ENCODE results near the gene HDAC4. TPM values are rescaled to one million over a fixed set of nuclear protein-coding genes. Genes with fewer than 3 reads are reported as not detected.

The HDAC4 gene
- total RNA-seq, 1 donor from 2014 or later = 11.8 TPM

DNA sequence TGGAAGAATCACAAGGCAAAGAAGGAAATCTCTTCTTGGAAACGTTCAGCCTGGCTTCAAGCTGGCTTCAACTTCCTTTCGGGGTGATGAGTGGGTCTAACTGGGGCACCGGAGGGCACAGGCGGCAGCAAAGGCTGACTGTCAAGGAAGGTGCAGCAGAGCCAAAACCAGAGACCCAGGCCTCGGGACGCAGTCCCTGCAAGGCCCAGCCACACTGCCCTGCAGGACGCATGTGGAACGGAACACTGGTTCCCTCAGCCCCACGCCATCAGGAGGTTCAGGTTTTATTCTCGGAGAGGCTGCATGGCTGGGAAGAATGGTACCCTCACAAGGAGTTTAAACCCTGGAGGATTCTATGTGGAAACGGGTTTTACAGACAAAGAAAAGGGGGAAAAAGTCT lies 165.5 kb downstream of the HDAC4 start:
- H3K4me1 Mint-ChIP-seq (ENCODE audit: low read depth, unreplicated experiment) = peaks cover 10% of the 10 kb centered on the region
- H3K36me3 Mint-ChIP-seq (ENCODE audit: low read depth, unreplicated experiment) = no peaks in the 10 kb centered on the region
- H3K4me2 ChIP-seq (ENCODE audit: low read length) = no peak overlapping the region
- DNase-seq (ENCODE audit: low read depth) = no peak
- no peak overlapping the region for H2AFZ ChIP-seq (ENCODE audit: low read depth, low read length)
- TF ChIP-seq CTCF (IDR thresholded peaks at IDR 0.05; ENCODE audit: insufficient read depth, low read depth, low read length) = no peak
- no peak for TF ChIP-seq EZH2 (IDR thresholded peaks at IDR 0.05; ENCODE audit: insufficient read depth, low read length)
- FAIRE-seq = no peak
- no peak overlapping the region for H3K9ac ChIP-seq (ENCODE audit: low read length)
- H3K4me3 ChIP-seq (ENCODE audit: insufficient read depth, low read depth, low read length) = no peak overlapping the region
- no peaks in the 10 kb centered on the region for H3K9me3 Mint-ChIP-seq (ENCODE audit: unreplicated experiment)
- peaks cover 19% of the 10 kb centered on the region for H4K20me1 ChIP-seq (ENCODE audit: insufficient read depth, low read length)
- no peaks in the 10 kb centered on the region for H3K9me3 ChIP-seq (ENCODE audit: insufficient read depth, low read depth, low read length)
- H3K27ac Mint-ChIP-seq (ENCODE audit: unreplicated experiment) = no peak overlapping the region
- H3K4me3 Mint-ChIP-seq (ENCODE audit: unreplicated experiment) = no peak overlapping the region
- no peak overlapping the region for H3K27ac ChIP-seq (ENCODE audit: low read depth, low read length)
- no peaks in the 10 kb centered on the region for H3K27me3 Mint-ChIP-seq (ENCODE audit: low read depth, unreplicated experiment)
- no peaks in the 10 kb centered on the region for H3K36me3 ChIP-seq (ENCODE audit: insufficient read depth, low read length)
- no peaks in the 10 kb centered on the region for H3K79me2 ChIP-seq (ENCODE audit: insufficient read depth, low read length)
- no peaks in the 10 kb centered on the region for H3K27me3 ChIP-seq (ENCODE audit: insufficient read depth, low read length)
- no peaks in the 10 kb centered on the region for H3K4me1 ChIP-seq (ENCODE audit: insufficient read depth, low read length)

- H3K36me3 ChIP-seq (ENCODE audit: insufficient read depth, low read length) = no peaks in the 10 kb centered on the region
- TF ChIP-seq CTCF (IDR thresholded peaks at IDR 0.05; ENCODE audit: insufficient read depth, low read depth, low read length) (no peak), EZH2 (IDR thresholded peaks at IDR 0.05; ENCODE audit: insufficient read depth, low read length) (no peak)
- H3K4me1 ChIP-seq (ENCODE audit: insufficient read depth, low read length) = peaks cover 5% of the 10 kb centered on the region
- Mint-ChIP-seq H3K4me1 (ENCODE audit: low read depth, unreplicated experiment) (peaks cover 17% of the 10 kb centered on the region), H3K36me3 (ENCODE audit: low read depth, unreplicated experiment) (no peaks in the 10 kb centered on the region), H3K27ac (ENCODE audit: unreplicated experiment) (no peak overlapping the region), H3K27me3 (ENCODE audit: low read depth, unreplicated experiment) (no peaks in the 10 kb centered on the region), H3K4me3 (ENCODE audit: unreplicated experiment) (no peak overlapping the region), H3K9me3 (ENCODE audit: unreplicated experiment) (no peaks in the 10 kb centered on the region)
- no peaks in the 10 kb centered on the region for H3K27me3 ChIP-seq (ENCODE audit: insufficient read depth, low read length)
- no peak overlapping the region for H3K9ac ChIP-seq (ENCODE audit: low read length)
- no peaks in the 10 kb centered on the region for H3K9me3 ChIP-seq (ENCODE audit: insufficient read depth, low read depth, low read length)
- H3K79me2 ChIP-seq (ENCODE audit: insufficient read depth, low read length) = no peaks in the 10 kb centered on the region
- FAIRE-seq (no peak), DNase-seq (ENCODE audit: low read depth) (no peak)
- H3K4me2 ChIP-seq (ENCODE audit: low read length) = no peak overlapping the region
- H3K4me3 ChIP-seq (ENCODE audit: insufficient read depth, low read depth, low read length) = no peak overlapping the region
- no peak overlapping the region for H2AFZ ChIP-seq (ENCODE audit: low read depth, low read length)
- H3K27ac ChIP-seq (ENCODE audit: low read depth, low read length) = no peak overlapping the region
- peaks cover 13% of the 10 kb centered on the region for H4K20me1 ChIP-seq (ENCODE audit: insufficient read depth, low read length)
Observed at GRCh38 chr2:239234191-239235175, 166.3 kb downstream of the HDAC4 start.

DNA sequence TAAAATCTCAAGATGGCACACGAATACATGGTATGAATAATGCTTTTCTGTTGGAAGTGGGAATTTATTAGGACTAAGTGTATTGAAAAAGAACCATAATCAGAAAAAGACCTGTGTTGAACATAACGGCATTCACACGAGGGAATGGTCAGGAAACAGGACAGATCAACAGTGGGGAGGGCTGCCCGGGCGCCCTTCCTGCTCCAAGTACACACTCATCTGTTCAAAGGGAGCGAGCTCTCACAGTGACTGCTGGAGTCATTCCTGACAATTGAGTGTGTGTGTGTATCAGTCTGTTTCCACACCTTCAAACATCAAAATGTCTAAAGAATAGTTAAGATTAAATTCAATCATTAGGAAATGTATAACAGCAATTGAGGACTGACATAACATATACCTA lies 167.2 kb downstream of the HDAC4 start:
- Histone ChIP-seq H3K27ac (ENCODE audit: low read depth, low read length) (no peak overlapping the region), H4K20me1 (ENCODE audit: insufficient read depth, low read length) (peaks cover 4% of the 10 kb centered on the region), H3K79me2 (ENCODE audit: insufficient read depth, low read length) (no peaks in the 10 kb centered on the region), H3K4me1 (ENCODE audit: insufficient read depth, low read length) (peaks cover 8% of the 10 kb centered on the region), H3K4me2 (ENCODE audit: low read length) (no peak overlapping the region), H2AFZ (ENCODE audit: low read depth, low read length) (no peak overlapping the region), H3K36me3 (ENCODE audit: insufficient read depth, low read length) (no peaks in the 10 kb centered on the region), H3K4me3 (ENCODE audit: insufficient read depth, low read depth, low read length) (no peak overlapping the region), H3K27me3 (ENCODE audit: insufficient read depth, low read length) (no peaks in the 10 kb centered on the region), H3K9me3 (ENCODE audit: insufficient read depth, low read depth, low read length) (no peaks in the 10 kb centered on the region), H3K9ac (ENCODE audit: low read length) (no peak overlapping the region)
- no peak for TF ChIP-seq CTCF (IDR thresholded peaks at IDR 0.05; ENCODE audit: insufficient read depth, low read depth, low read length)
- TF ChIP-seq EZH2 (IDR thresholded peaks at IDR 0.05; ENCODE audit: insufficient read depth, low read length) = no peak
- Mint-ChIP-seq H3K27ac (ENCODE audit: unreplicated experiment) (no peak overlapping the region), H3K36me3 (ENCODE audit: low read depth, unreplicated experiment) (no peaks in the 10 kb centered on the region), H3K27me3 (ENCODE audit: low read depth, unreplicated experiment) (no peaks in the 10 kb centered on the region), H3K4me3 (ENCODE audit: unreplicated experiment) (no peak overlapping the region), H3K4me1 (ENCODE audit: low read depth, unreplicated experiment) (peaks cover 22% of the 10 kb centered on the region), H3K9me3 (ENCODE audit: unreplicated experiment) (no peaks in the 10 kb centered on the region)
- no peak for FAIRE-seq
- DNase-seq (ENCODE audit: low read depth) = no peak
